Heart right ventricle (tissue), 16 donors: ENCODE data around the gene RUVBL2. TPM values are rescaled to one million over a fixed set of nuclear protein-coding genes. Genes with fewer than 3 reads are reported as not detected.

ENCODE experiments used
- ATAC-seq, 8 donors: fragments of 200-7000 bp; cut with Tn5 transposase; one replicate each; pipeline ENCODE4 v1.9.1; 2020; ENCODE audit warnings: mild to moderate bottlenecking in 8 of 8, moderate library complexity in 8 of 8, moderate number of reproducible peaks in 1 of 8
- DNase-seq, 2 donors: peaks; one replicate each; pipeline ENCODE4 v3.0.0-alpha.2; 2020
- H3K27ac ChIP-seq, 10 donors: fragments of 200-600 bp; sonication (generic) in 2 of 10; one replicate each; pipeline versions ENCODE4 v1.5.0 to v1.8.0; 2020 to 2022; ENCODE audit warnings: mild to moderate bottlenecking in 3 of 10
- H3K27me3 ChIP-seq, 7 donors: fragments of 200-600 bp; one replicate each; pipeline ENCODE4 v1.8.0; 2021 to 2022; ENCODE audit warnings: mild to moderate bottlenecking in 2 of 7
- H3K36me3 ChIP-seq, 9 donors: fragments of 200-600 bp; sonication (generic) in 1 of 9; one replicate each; pipeline versions ENCODE4 v1.5.0 to v1.8.0; 2020 to 2022; ENCODE audit warnings: mild to moderate bottlenecking in 2 of 9
- H3K4me1 ChIP-seq, 9 donors: fragments of 200-600 bp; sonication (generic) in 1 of 9; one replicate each; pipeline versions ENCODE4 v1.5.0 to v1.8.0; 2020 to 2022; ENCODE audit warnings: mild to moderate bottlenecking in 4 of 9
- H3K4me3 ChIP-seq, 10 donors: fragments of 200-600 bp; sonication (generic) in 2 of 10; one replicate each; pipeline versions ENCODE4 v1.5.0 to v1.8.0; 2020 to 2022; ENCODE audit warnings: mild to moderate bottlenecking in 7 of 10, moderate library complexity in 2 of 10
- H3K9me3 ChIP-seq, 11 donors: fragments of 200-600 bp in 10 of 11; sonication (generic) in 2 of 11; one replicate each; pipeline versions ENCODE4 v1.5.0 to v1.8.0; 2013 to 2022; ENCODE audit warnings: mild to moderate bottlenecking in 2 of 11, control low read depth in 1 of 11, moderate library complexity in 1 of 11
- CTCF ChIP-seq, 9 donors: fragments of 200-600 bp; sonication (generic) in 2 of 9; IDR thresholded peaks; one replicate each; pipeline versions ENCODE4 v1.5.0 to v1.8.0; 2021 to 2022; ENCODE audit warnings: antibody characterized with exemption in 9 of 9, mild to moderate bottlenecking in 5 of 9, moderate library complexity in 1 of 9
- WGBS, 2 donors: extraction: QIAGEN DNeasy Blood & Tissue Kit; methylation state at CpG; one replicate each; pipeline ENCODE4 v1.1.7; 2013; ENCODE audit warnings: inconsistent platforms in 1 of 2; 5-methylcytosine and 5-hydroxymethylcytosine counted together
- intact Hi-C, 10 donors: fragments of 100-400 bp; cut with DNase I; formaldehyde crosslinking; loops; one replicate each; pipeline versions ENCODE4 v1.11.1 to v1.14.2; 2022
- microRNA-seq, 2 donors: library from miRNA; unstranded; fragments of <30 nt; microRNA quantifications; one replicate each; pipeline ENCODE4 v1.2.0, GENCODE V29; 2021
- polyA plus RNA-seq, 2 donors: library from polyadenylated mRNA; stranded (reverse); fragments of 200-250 nt; gene quantifications; one replicate each; pipeline ENCODE4 v1.2.3, GENCODE V29; 2013
- total RNA-seq, 10 donors: library from RNA; stranded (reverse); fragmentation: NEBNext Ultra II Directional in 3 of 10; extraction: Animal tissue kit (Norgen Biotek cat#: 25700) in 3 of 10; gene quantifications; one replicate each; pipeline versions ENCODE4 v1.2.1 to v1.2.4, GENCODE V29; 2021 to 2023
- donor health status: Arrhythmogenic right ventricular cardiomyopathy.
- donor health status: ischemic (EF 13 %, LVEDD 7.1; RV severe dilation, severe dysfunction).
- donor health status: healthy with polysubstance abuse.
- donor health status: DM: no; HTN: yes; CAD: no.
- donor health status: DM: no; HTN: no; CAD: no.
- donor health status: ischemic (EF 25% LVEDD 6.9; RV normal size, moderate dysfunction).
- donor health status: ischemic (EF 25% LVEDD 5.7; RV mildly dilated, moderate dysfunction).
- donor health status: healthy.
- donor health status: DM: yes; HTN: yes; CAD: no.
- donor health status: Ischemic cardiomyopathy.
- donor health status: ischemic (EF 35%, LVEDD 5.7; RV mildly dilated, moderate dysfunction).
- donor health status: nonischemic (EF 11% LVEDD 7.7; RV severe dilation, severe dysfunction).
- donor health status: DM: yes; HTN: yes; CAD: no.
- donor health status: PGD.
- donor health status: ischemic (EF 29% LVEDD 5.4; RV normal size, mild dysfunction).
- donor health status: nonischemic (EF 23%, LVEDD 6.1; RV moderate dilation, normal function).

The RUVBL2 gene
- total and polyA plus RNA-seq, 12 donors: 40.1 to 108 (median 49.8) TPM

GRCh38 chr19:49064768-49065611 lies 71.3 kb downstream of the RUVBL2 start, which contains the start of gene NTF4:
Gene NTF4 (minus strand): TSS chr19:49064818. CDS start chr19:49061997, 2,821 bp downstream.
- Histone ChIP-seq H3K27me3 (peaks cover 0 to 91% (median 56%) of the 10 kb centered on the region in 7 donors), H3K36me3 (no peaks in the 10 kb centered on the region), H3K27ac (no peak within 1 kb of the TSS), H3K4me3 (peak within 1 kb of the TSS in 8 of 10 donors; percentile 3 to 42 (median 27)), H3K4me1 (peaks cover 0 to 22% (median 9%) of the 10 kb centered on the region in 9 donors), H3K9me3 (no peaks in the 10 kb centered on the region)
- WGBS, 2 donors: 3% methylated on average over 43 to 53 of the region's 53 CpGs
- no peak for TF ChIP-seq CTCF (IDR thresholded peaks at IDR 0.05)
- DNase-seq: no peak
- intact Hi-C loops: no loop called here
- ATAC-seq: peak in 7 of 8 donors; percentile 25 to 59 (median 41)

Small RNAs within 50 kb of the gene (microRNA-seq; reads per million reads assigned to microRNA genes)
- 0 to 1.0 reads per million in 2 donors for gene MIR6798

Other genes starting within 250 kb of the RUVBL2 start
- under 1 TPM in 9 of 10 donors, not detected in 1; 0.12 to 0.95 (median 0.68) TPM for gene IZUMO1, start 247.0 kb upstream of the RUVBL2 start, total RNA-seq
- gene IZUMO1, start 247.0 kb upstream of the RUVBL2 start, polyA plus RNA-seq: 1 to 10 TPM in 1 of 2 donors, under 1 TPM in 1; 0.39 to 1.3 TPM
- gene FUT1, start 241.2 kb upstream of the RUVBL2 start, total RNA-seq: 1 to 10 TPM; 1.8 to 5.7 (median 2.7) TPM
- 1 to 10 TPM; 2.2 to 5.4 TPM for gene FUT1, start 241.2 kb upstream of the RUVBL2 start, polyA plus RNA-seq
- not detected for gene FGF21, start 238.4 kb upstream of the RUVBL2 start, total RNA-seq
- gene FGF21, start 238.4 kb upstream of the RUVBL2 start, polyA plus RNA-seq: not detected
- 10 to 100 TPM; 49.9 to 77.8 (median 65.2) TPM for gene BCAT2, start 182.9 kb upstream of the RUVBL2 start, total RNA-seq
- 10 to 100 TPM; 43.7 to 96.7 TPM for gene BCAT2, start 182.9 kb upstream of the RUVBL2 start, polyA plus RNA-seq
- 1 to 10 TPM; 1.1 to 5.3 (median 3.1) TPM for gene HSD17B14, start 157.4 kb upstream of the RUVBL2 start, total RNA-seq
- 1 to 10 TPM; 2.4 to 2.7 TPM for gene HSD17B14, start 157.4 kb upstream of the RUVBL2 start, polyA plus RNA-seq
- 10 to 100 TPM; 18.5 to 70.6 (median 25.1) TPM for gene PLEKHA4, start 125.3 kb upstream of the RUVBL2 start, total RNA-seq
- 10 to 100 TPM; 29.3 to 29.5 TPM for gene PLEKHA4, start 125.3 kb upstream of the RUVBL2 start, polyA plus RNA-seq
- 100 to 1,000 TPM in 1 of 10 donors, 10 to 100 TPM in 9; 55.4 to 123 (median 73.7) TPM for gene PPP1R15A, start 121.5 kb upstream of the RUVBL2 start, total RNA-seq
- 100 to 1,000 TPM in 1 of 2 donors, 10 to 100 TPM in 1; 59.6 to 192 TPM for gene PPP1R15A, start 121.5 kb upstream of the RUVBL2 start, polyA plus RNA-seq
- gene TULP2, start 95.1 kb upstream of the RUVBL2 start, total RNA-seq: under 1 TPM in 5 of 10 donors, not detected in 5; 0.15 to 0.69 (median 0.49) TPM
- under 1 TPM in 1 of 2 donors, not detected in 1; 0.22 TPM for gene TULP2, start 95.1 kb upstream of the RUVBL2 start, polyA plus RNA-seq
- 100 to 1,000 TPM; 227 to 452 (median 311) TPM for gene NUCB1, start 93.6 kb upstream of the RUVBL2 start, total RNA-seq
- 100 to 1,000 TPM; 170 to 294 TPM for gene NUCB1, start 93.6 kb upstream of the RUVBL2 start, polyA plus RNA-seq
- gene DHDH, start 60.2 kb upstream of the RUVBL2 start, total RNA-seq: under 1 TPM in 1 of 10 donors, not detected in 9; 0.51 TPM
- gene DHDH, start 60.2 kb upstream of the RUVBL2 start, polyA plus RNA-seq: under 1 TPM in 1 of 2 donors, not detected in 1; 0.17 TPM
- gene BAX, start 39.0 kb upstream of the RUVBL2 start, total RNA-seq: 10 to 100 TPM; 11.5 to 41.5 (median 19.5) TPM
- 10 to 100 TPM; 17.6 to 37.4 TPM for gene BAX, start 39.0 kb upstream of the RUVBL2 start, polyA plus RNA-seq
- 1,000 to 10,000 TPM in 2 of 10 donors, 100 to 1,000 TPM in 8; 450 to 3,518 (median 637) TPM for gene FTL, start 28.6 kb upstream of the RUVBL2 start, total RNA-seq
- gene FTL, start 28.6 kb upstream of the RUVBL2 start, polyA plus RNA-seq: 1,000 to 10,000 TPM; 1,046 to 1,578 TPM
- gene GYS1, start 578 bp upstream of the RUVBL2 start, total RNA-seq: 100 to 1,000 TPM; 139 to 245 (median 201) TPM
- gene GYS1, start 578 bp upstream of the RUVBL2 start, polyA plus RNA-seq: 100 to 1,000 TPM; 114 to 128 TPM
- not detected for gene LHB, start 23.2 kb downstream of the RUVBL2 start, total RNA-seq
- gene LHB, start 23.2 kb downstream of the RUVBL2 start, polyA plus RNA-seq: not detected
- gene CGB3, start 30.4 kb downstream of the RUVBL2 start, total RNA-seq: not detected
- gene CGB3, start 30.4 kb downstream of the RUVBL2 start, polyA plus RNA-seq: not detected
- gene CGB2, start 38.0 kb downstream of the RUVBL2 start, total RNA-seq: not detected
- not detected for gene CGB2, start 38.0 kb downstream of the RUVBL2 start, polyA plus RNA-seq
- not detected for gene CGB1, start 43.0 kb downstream of the RUVBL2 start, total RNA-seq
- not detected for gene CGB1, start 43.0 kb downstream of the RUVBL2 start, polyA plus RNA-seq
- not detected for gene CGB5, start 50.0 kb downstream of the RUVBL2 start, total RNA-seq
- not detected for gene CGB5, start 50.0 kb downstream of the RUVBL2 start, polyA plus RNA-seq
- gene CGB8, start 55.2 kb downstream of the RUVBL2 start, total RNA-seq: not detected
- gene CGB8, start 55.2 kb downstream of the RUVBL2 start, polyA plus RNA-seq: not detected
- not detected for gene CGB7, start 63.9 kb downstream of the RUVBL2 start, total RNA-seq
- under 1 TPM; 0.14 to 0.37 TPM for gene CGB7, start 63.9 kb downstream of the RUVBL2 start, polyA plus RNA-seq
- 1 to 10 TPM in 1 of 10 donors, under 1 TPM in 2, not detected in 7; 0.28 to 1.1 (median 0.71) TPM for gene NTF4, start 70.9 kb downstream of the RUVBL2 start, total RNA-seq
- 1 to 10 TPM in 1 of 2 donors, under 1 TPM in 1; 0.06 to 1.6 TPM for gene NTF4, start 70.9 kb downstream of the RUVBL2 start, polyA plus RNA-seq
- gene KCNA7, start 78.8 kb downstream of the RUVBL2 start, total RNA-seq: 1 to 10 TPM in 2 of 10 donors, under 1 TPM in 7, not detected in 1; 0.11 to 4.8 (median 0.26) TPM
- 1 to 10 TPM in 1 of 2 donors, under 1 TPM in 1; 0.04 to 1.5 TPM for gene KCNA7, start 78.8 kb downstream of the RUVBL2 start, polyA plus RNA-seq
- 100 to 1,000 TPM in 3 of 10 donors, 10 to 100 TPM in 7; 75.2 to 157 (median 88.4) TPM for gene SNRNP70, start 91.6 kb downstream of the RUVBL2 start, total RNA-seq
- 100 to 1,000 TPM; 114 to 330 TPM for gene SNRNP70, start 91.6 kb downstream of the RUVBL2 start, polyA plus RNA-seq
- gene LIN7B, start 120.5 kb downstream of the RUVBL2 start, total RNA-seq: 10 to 100 TPM; 17.6 to 26.7 (median 23.0) TPM
- gene LIN7B, start 120.5 kb downstream of the RUVBL2 start, polyA plus RNA-seq: 10 to 100 TPM; 25.9 to 38.5 TPM
- gene C19orf73, start 125.3 kb downstream of the RUVBL2 start, total RNA-seq: 1 to 10 TPM in 5 of 10 donors, under 1 TPM in 5; 0.64 to 2.3 (median 1.0) TPM
- gene C19orf73, start 125.3 kb downstream of the RUVBL2 start, polyA plus RNA-seq: 1 to 10 TPM; 1.9 to 5.4 TPM
- 1 to 10 TPM; 3.6 to 7.0 (median 5.8) TPM for gene PPFIA3, start 125.7 kb downstream of the RUVBL2 start, total RNA-seq
- gene PPFIA3, start 125.7 kb downstream of the RUVBL2 start, polyA plus RNA-seq: 10 to 100 TPM; 15.4 to 16.7 TPM
- gene HRC, start 161.5 kb downstream of the RUVBL2 start, total RNA-seq: 1,000 to 10,000 TPM in 6 of 10 donors, 100 to 1,000 TPM in 4; 901 to 1,557 (median 1,052) TPM
- 100 to 1,000 TPM; 331 to 710 TPM for gene HRC, start 161.5 kb downstream of the RUVBL2 start, polyA plus RNA-seq
- gene TRPM4, start 163.9 kb downstream of the RUVBL2 start, total RNA-seq: 10 to 100 TPM; 21.7 to 38.5 (median 33.0) TPM
- gene TRPM4, start 163.9 kb downstream of the RUVBL2 start, polyA plus RNA-seq: 100 to 1,000 TPM in 1 of 2 donors, 10 to 100 TPM in 1; 20.4 to 100 TPM